Adrenal gland (tissue), 5 donors: ENCODE measurements around the gene SLC1A2.

Experiments
- POLR2A ChIP-seq, 2 donors: fragments of 450-650 bp; IDR thresholded peaks; one replicate each; pipeline ENCODE4 v1.6.1; 2017; ENCODE audit warnings: antibody characterized with exemption in 2 of 2, mild to moderate bottlenecking in 2 of 2, moderate library complexity in 1 of 2
- TF ChIP-seq, protein P1 (sequence below), 6 experiments: fragments of 450-650 bp in 4 of 6; fragments of 200-600 bp in 2 of 6; sonication (generic) in 1 of 6; IDR thresholded peaks; 1 replicate in 5 of 6; 2 replicates in 1 of 6; pipeline versions ENCODE4 v1.5.1 to v1.8.0; 2016 to 2021; ENCODE audit warnings: antibody characterized with exemption in 6 of 6, mild to moderate bottlenecking in 2 of 6, moderate library complexity in 1 of 6
- donor health status: DM: no; HTN: no; CAD: no.

DNA sequence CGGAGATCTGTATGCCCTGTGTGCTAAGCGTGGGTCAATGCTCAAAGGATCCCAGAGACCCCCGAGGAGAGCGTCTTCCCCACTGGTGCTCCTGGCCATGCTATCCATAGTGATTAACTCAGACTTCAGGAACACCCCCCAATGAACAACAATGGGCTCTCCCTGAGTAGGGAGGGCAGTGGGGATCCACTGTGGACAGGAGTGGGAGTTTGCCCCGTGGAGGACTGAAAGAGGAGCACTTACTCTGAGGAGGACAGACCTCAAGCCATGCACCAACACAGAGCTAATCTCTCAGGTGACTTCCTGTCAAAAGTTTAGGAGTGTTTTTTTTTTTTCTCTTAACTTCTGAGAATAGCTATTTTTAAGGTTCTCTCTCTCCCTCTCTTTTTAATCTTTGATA lies 24.4 kb downstream of the SLC1A2 start:
- TF ChIP-seq, protein P1, sequence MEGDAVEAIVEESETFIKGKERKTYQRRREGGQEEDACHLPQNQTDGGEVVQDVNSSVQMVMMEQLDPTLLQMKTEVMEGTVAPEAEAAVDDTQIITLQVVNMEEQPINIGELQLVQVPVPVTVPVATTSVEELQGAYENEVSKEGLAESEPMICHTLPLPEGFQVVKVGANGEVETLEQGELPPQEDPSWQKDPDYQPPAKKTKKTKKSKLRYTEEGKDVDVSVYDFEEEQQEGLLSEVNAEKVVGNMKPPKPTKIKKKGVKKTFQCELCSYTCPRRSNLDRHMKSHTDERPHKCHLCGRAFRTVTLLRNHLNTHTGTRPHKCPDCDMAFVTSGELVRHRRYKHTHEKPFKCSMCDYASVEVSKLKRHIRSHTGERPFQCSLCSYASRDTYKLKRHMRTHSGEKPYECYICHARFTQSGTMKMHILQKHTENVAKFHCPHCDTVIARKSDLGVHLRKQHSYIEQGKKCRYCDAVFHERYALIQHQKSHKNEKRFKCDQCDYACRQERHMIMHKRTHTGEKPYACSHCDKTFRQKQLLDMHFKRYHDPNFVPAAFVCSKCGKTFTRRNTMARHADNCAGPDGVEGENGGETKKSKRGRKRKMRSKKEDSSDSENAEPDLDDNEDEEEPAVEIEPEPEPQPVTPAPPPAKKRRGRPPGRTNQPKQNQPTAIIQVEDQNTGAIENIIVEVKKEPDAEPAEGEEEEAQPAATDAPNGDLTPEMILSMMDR (IDR thresholded peaks at IDR 0.05) = no peak
- no peak for TF ChIP-seq POLR2A (IDR thresholded peaks at IDR 0.05)
